Measurements from ENCODE around the gene USH2A. TPM values are rescaled to one million over a fixed set of nuclear protein-coding genes. Genes with fewer than 3 reads are reported as not detected.
A peak's percentile ranks its signal among the peaks of the same experiment; 100 is the strongest.

The USH2A gene
- total RNA-seq, 1 donor from 2014 or later, result 0.14 TPM

GRCh38 chr1:215992620-215993019 is 430.6 kb downstream of the USH2A start:
- TF ChIP-seq CTCF (conservative IDR thresholded peaks at IDR 0.05), result peak; percentile 67
- Mint-ChIP-seq H3K27ac (ENCODE audit: unreplicated experiment) (no peak overlapping the region), H3K4me3 (no peak overlapping the region), H3K4me1 (peaks cover 5% of the 10 kb centered on the region), H3K36me3 (ENCODE audit: low read depth) (no peaks in the 10 kb centered on the region), H3K27me3 (ENCODE audit: low read depth) (no peaks in the 10 kb centered on the region), H3K9me3 (no peaks in the 10 kb centered on the region)
- no peak for DNase-seq (ENCODE audit: low read depth, low spot score)

- no peak for DNase-seq (ENCODE audit: low read depth, low spot score)
- Mint-ChIP-seq H3K4me1 (no peaks in the 10 kb centered on the region), H3K36me3 (ENCODE audit: low read depth) (no peaks in the 10 kb centered on the region), H3K27ac (ENCODE audit: unreplicated experiment) (no peak overlapping the region), H3K9me3 (no peaks in the 10 kb centered on the region), H3K27me3 (ENCODE audit: low read depth) (no peaks in the 10 kb centered on the region), H3K4me3 (no peak overlapping the region)
- TF ChIP-seq CTCF (conservative IDR thresholded peaks at IDR 0.05), result no peak
These were observed 436.0 kb downstream of the USH2A start for GRCh38 chr1:215987092-215987875.

GRCh38 chr1:215986401-215986800 is 436.8 kb downstream of the USH2A start:
- H3K4me1 Mint-ChIP-seq, result no peaks in the 10 kb centered on the region
- TF ChIP-seq CTCF (conservative IDR thresholded peaks at IDR 0.05), result no peak
- DNase-seq (ENCODE audit: low read depth, low spot score), result no peak
- H3K36me3 Mint-ChIP-seq (ENCODE audit: low read depth), result no peaks in the 10 kb centered on the region
- H3K27ac Mint-ChIP-seq (ENCODE audit: unreplicated experiment), result no peak overlapping the region
- H3K9me3 Mint-ChIP-seq, result no peaks in the 10 kb centered on the region
- H3K4me3 Mint-ChIP-seq, result no peak overlapping the region
- H3K27me3 Mint-ChIP-seq (ENCODE audit: low read depth), result no peaks in the 10 kb centered on the region

- H3K27ac Mint-ChIP-seq (ENCODE audit: unreplicated experiment), result no peak overlapping the region
- H3K27me3 Mint-ChIP-seq (ENCODE audit: low read depth), result no peaks in the 10 kb centered on the region
- no peaks in the 10 kb centered on the region for H3K36me3 Mint-ChIP-seq (ENCODE audit: low read depth)
- DNase-seq (ENCODE audit: low read depth, low spot score), result no peak
- H3K9me3 Mint-ChIP-seq, result no peaks in the 10 kb centered on the region
- no peak overlapping the region for H3K4me3 Mint-ChIP-seq
- no peak for TF ChIP-seq CTCF (conservative IDR thresholded peaks at IDR 0.05)
- no peaks in the 10 kb centered on the region for H3K4me1 Mint-ChIP-seq
These were observed 439.6 kb downstream of the USH2A start for GRCh38 chr1:215983680-215984079.

- TF ChIP-seq CTCF (conservative IDR thresholded peaks at IDR 0.05), result no peak
- Mint-ChIP-seq H3K27ac (ENCODE audit: unreplicated experiment) (no peak overlapping the region), H3K4me3 (no peak overlapping the region), H3K9me3 (no peaks in the 10 kb centered on the region), H3K36me3 (ENCODE audit: low read depth) (no peaks in the 10 kb centered on the region), H3K27me3 (ENCODE audit: low read depth) (no peaks in the 10 kb centered on the region), H3K4me1 (no peaks in the 10 kb centered on the region)
- no peak for DNase-seq (ENCODE audit: low read depth, low spot score)
These were observed 451.3 kb downstream of the USH2A start for GRCh38 chr1:215971793-215972441.

All from neural crest cell (in vitro differentiated cells).